BLaER1 treated with 17β-estradiol and CSF1 and Interleukin-3, amounts not matched to agents 10 nM and 100 nM (cell line): ENCODE data around the gene PAGE4.

ENCODE experiments used
- H3K27ac ChIP-seq, 11 experiments: shearing (Covaris generic); formaldehyde crosslinking; 2 replicates each; pipeline ENCODE4 v1.8.1; 2022
- H3K27me3 ChIP-seq, 11 experiments: shearing (Covaris generic); formaldehyde crosslinking; 2 replicates each; pipeline ENCODE4 v1.8.1; 2022
- H3K36me3 ChIP-seq, 11 experiments: shearing (Covaris generic); formaldehyde crosslinking; 2 replicates each; pipeline ENCODE4 v1.8.1; 2022
- H3K4me1 ChIP-seq, 10 experiments: shearing (Covaris generic); formaldehyde crosslinking; 2 replicates each; pipeline ENCODE4 v1.8.1; 2022
- H3K4me2 ChIP-seq, 11 experiments: shearing (Covaris generic); formaldehyde crosslinking; 2 replicates each; pipeline ENCODE4 v1.8.1; 2022
- H3K4me3 ChIP-seq, 10 experiments: shearing (Covaris generic); formaldehyde crosslinking; 2 replicates each; pipeline ENCODE4 v1.8.1; 2022
- H3K9ac ChIP-seq, 11 experiments: shearing (Covaris generic); formaldehyde crosslinking; 2 replicates each; pipeline ENCODE4 v1.8.1; 2022
- H3K9me3 ChIP-seq, 11 experiments: shearing (Covaris generic); formaldehyde crosslinking; replicated peaks in 1 of 11; 2 replicates each; pipeline ENCODE4 v1.8.1; 2022
- H4K20me1 ChIP-seq, 11 experiments: shearing (Covaris generic); formaldehyde crosslinking; 2 replicates each; pipeline ENCODE4 v1.8.1; 2022
- Cebpa-rat ChIP-seq, 11 experiments: shearing (Covaris generic); IDR thresholded peaks; 2 replicates each; pipeline ENCODE4 v1.8.1; 2022

The PAGE4 gene

GRCh38 chrX:49829016-49829415 lies at the start of gene PAGE4:
Gene PAGE4, plus strand, starts transcription at chrX:49829303. Its CDS starts 1,126 bp downstream, at chrX:49830429.
- Histone ChIP-seq H3K4me3 (no peak within 1 kb of the TSS), H3K4me1 (no peaks in the 10 kb centered on the region), H3K4me2 (no peak within 1 kb of the TSS), H4K20me1 (no peaks in the 10 kb centered on the region; a peak in 1 of 22 replicates), H3K9ac (no peak within 1 kb of the TSS), H3K36me3 (no peaks in the 10 kb centered on the region), H3K9me3 (no peaks in the 10 kb centered on the region), H3K27me3 (peaks cover 94 to 100% (median 98%) of the 10 kb centered on the region in 11 experiments), H3K27ac (no peak within 1 kb of the TSS)
- no peak for TF ChIP-seq Cebpa-rat (IDR thresholded peaks at IDR 0.05)

GRCh38 chrX:49784747-49785280 lies 44.3 kb upstream of the PAGE4 start:
- no peak for TF ChIP-seq Cebpa-rat (IDR thresholded peaks at IDR 0.05)
- no peak overlapping the region for H3K27ac ChIP-seq
- no peaks in the 10 kb centered on the region for H3K36me3 ChIP-seq
- H3K9ac ChIP-seq = no peak overlapping the region
- 0 out of 22 replicates have a peak, but pooled peaks cover 0 to 4% (median 0%) of the 10 kb centered on the region in 11 experiments for H4K20me1 ChIP-seq
- H3K9me3 ChIP-seq = peaks cover 0 to 7% (median 0%) of the 10 kb centered on the region in 11 experiments; a peak in 1 of 22 replicates
- no peaks in the 10 kb centered on the region for H3K4me1 ChIP-seq
- no peak overlapping the region for H3K4me2 ChIP-seq
- H3K27me3 ChIP-seq = peaks cover 69 to 83% (median 82%) of the 10 kb centered on the region in 11 experiments
- H3K4me3 ChIP-seq = no peak overlapping the region

- Histone ChIP-seq H3K27ac (no peak overlapping the region), H4K20me1 (peaks cover 0 to 4% (median 0%) of the 10 kb centered on the region in 11 experiments; a peak in 1 of 22 replicates), H3K4me3 (no peak overlapping the region), H3K9me3 (peaks cover 0 to 11% (median 0%) of the 10 kb centered on the region in 11 experiments; a peak in 1 of 22 replicates), H3K36me3 (no peaks in the 10 kb centered on the region), H3K4me1 (no peaks in the 10 kb centered on the region), H3K9ac (no peak overlapping the region), H3K27me3 (peaks cover 99 to 100% (median 100%) of the 10 kb centered on the region in 11 experiments), H3K4me2 (no peak overlapping the region)
- TF ChIP-seq Cebpa-rat (IDR thresholded peaks at IDR 0.05) = no peak
Measured at GRCh38 chrX:49792376-49792775, 36.7 kb upstream of the PAGE4 start.

GRCh38 chrX:49793686-49794085 lies 35.4 kb upstream of the PAGE4 start:
- H3K4me2 ChIP-seq = no peak overlapping the region
- H3K36me3 ChIP-seq = no peaks in the 10 kb centered on the region
- H3K9ac ChIP-seq = no peak overlapping the region
- H3K4me3 ChIP-seq = no peak overlapping the region
- no peaks in the 10 kb centered on the region; a peak in 1 of 22 replicates for H4K20me1 ChIP-seq
- peaks cover 98 to 100% (median 100%) of the 10 kb centered on the region in 11 experiments for H3K27me3 ChIP-seq
- peaks cover 0 to 24% (median 4%) of the 10 kb centered on the region in 11 experiments; a peak in 6 of 22 replicates for H3K9me3 ChIP-seq
- TF ChIP-seq Cebpa-rat (IDR thresholded peaks at IDR 0.05) = no peak
- H3K27ac ChIP-seq = no peak overlapping the region
- H3K4me1 ChIP-seq = no peaks in the 10 kb centered on the region

GRCh38 chrX:49799828-49800227 lies 29.3 kb upstream of the PAGE4 start:
- Histone ChIP-seq H3K4me1 (no peaks in the 10 kb centered on the region), H3K36me3 (no peaks in the 10 kb centered on the region), H3K9ac (no peak overlapping the region), H4K20me1 (no peaks in the 10 kb centered on the region; a peak in 1 of 22 replicates), H3K27me3 (peaks cover 69 to 99% (median 85%) of the 10 kb centered on the region in 11 experiments), H3K27ac (no peak overlapping the region), H3K4me3 (no peak overlapping the region), H3K4me2 (no peak overlapping the region), H3K9me3 (peaks cover 0 to 34% (median 11%) of the 10 kb centered on the region in 11 experiments; a peak in 13 of 22 replicates)
- no peak for TF ChIP-seq Cebpa-rat (IDR thresholded peaks at IDR 0.05)

- Histone ChIP-seq H3K27ac (no peak overlapping the region), H3K36me3 (no peaks in the 10 kb centered on the region), H3K27me3 (peaks cover 48 to 73% (median 67%) of the 10 kb centered on the region in 11 experiments), H3K4me1 (no peaks in the 10 kb centered on the region), H3K9ac (no peak overlapping the region), H3K4me3 (no peak overlapping the region), H3K9me3 (peaks cover 0 to 38% (median 0%) of the 10 kb centered on the region in 11 experiments; a peak in 6 of 22 replicates), H3K4me2 (no peak overlapping the region), H4K20me1 (no peaks in the 10 kb centered on the region)
- no peak for TF ChIP-seq Cebpa-rat (IDR thresholded peaks at IDR 0.05)
Measured at GRCh38 chrX:49809891-49810632, 19.0 kb upstream of the PAGE4 start.

GRCh38 chrX:49812177-49812576 lies 16.9 kb upstream of the PAGE4 start:
- H3K9me3 ChIP-seq = peaks cover 0 to 25% (median 0%) of the 10 kb centered on the region in 11 experiments; a peak in 7 of 22 replicates
- no peak overlapping the region for H3K4me2 ChIP-seq
- H3K36me3 ChIP-seq = no peaks in the 10 kb centered on the region
- no peak overlapping the region for H3K9ac ChIP-seq
- no peak overlapping the region for H3K27ac ChIP-seq
- H3K4me1 ChIP-seq = no peaks in the 10 kb centered on the region
- peaks cover 43 to 71% (median 65%) of the 10 kb centered on the region in 11 experiments for H3K27me3 ChIP-seq
- no peak for TF ChIP-seq Cebpa-rat (IDR thresholded peaks at IDR 0.05)
- H4K20me1 ChIP-seq = no peaks in the 10 kb centered on the region
- H3K4me3 ChIP-seq = no peak overlapping the region

- H3K27me3 ChIP-seq = peaks cover 66 to 85% (median 79%) of the 10 kb centered on the region in 11 experiments
- no peaks in the 10 kb centered on the region for H3K4me1 ChIP-seq
- peaks cover 0 to 8% (median 0%) of the 10 kb centered on the region in 11 experiments; a peak in 2 of 22 replicates for H3K9me3 ChIP-seq
- H3K9ac ChIP-seq = no peak overlapping the region
- no peaks in the 10 kb centered on the region for H3K36me3 ChIP-seq
- H3K27ac ChIP-seq = no peak overlapping the region
- TF ChIP-seq Cebpa-rat (IDR thresholded peaks at IDR 0.05) = no peak
- H4K20me1 ChIP-seq = no peaks in the 10 kb centered on the region; a peak in 1 of 22 replicates
- no peak overlapping the region for H3K4me3 ChIP-seq
- no peak overlapping the region for H3K4me2 ChIP-seq
Measured at GRCh38 chrX:49816435-49816834, 12.7 kb upstream of the PAGE4 start.

- Histone ChIP-seq H3K4me1 (0 out of 20 replicates have a peak, but pooled peaks cover 0 to 3% (median 0%) of the 10 kb centered on the region in 10 experiments), H3K36me3 (no peaks in the 10 kb centered on the region), H3K27ac (no peak overlapping the region), H4K20me1 (peaks cover 0 to 8% (median 0%) of the 10 kb centered on the region in 11 experiments; a peak in 3 of 22 replicates), H3K27me3 (peaks cover 93 to 100% (median 98%) of the 10 kb centered on the region in 11 experiments), H3K4me2 (no peak overlapping the region), H3K9ac (no peak overlapping the region), H3K9me3 (no peaks in the 10 kb centered on the region), H3K4me3 (no peak overlapping the region)
- no peak for TF ChIP-seq Cebpa-rat (IDR thresholded peaks at IDR 0.05)
Measured at GRCh38 chrX:49838374-49838773, 9.3 kb downstream of the PAGE4 start.
